Stimulated activated CD8-positive, alpha-beta memory T cell treated with anti-CD3 and anti-CD28 coated beads, Interleukin-12 subunit alpha, Interleukin-12 subunit beta, amount 100 ng/mL, for 24 hours (primary cell): ENCODE results near the gene ZNF574.
"Not testable (repeated sequence)": the region's sequence is repeated elsewhere in the genome, so short reads cannot be mapped to it uniquely, and the experiment has no call there.

Experiments used
- DNase-seq: peaks from one replicate; pipeline ENCODE4 v3.0.0-alpha.2; 2020; ENCODE audit errors: extremely low read depth

Gene ZNF574

DNA sequence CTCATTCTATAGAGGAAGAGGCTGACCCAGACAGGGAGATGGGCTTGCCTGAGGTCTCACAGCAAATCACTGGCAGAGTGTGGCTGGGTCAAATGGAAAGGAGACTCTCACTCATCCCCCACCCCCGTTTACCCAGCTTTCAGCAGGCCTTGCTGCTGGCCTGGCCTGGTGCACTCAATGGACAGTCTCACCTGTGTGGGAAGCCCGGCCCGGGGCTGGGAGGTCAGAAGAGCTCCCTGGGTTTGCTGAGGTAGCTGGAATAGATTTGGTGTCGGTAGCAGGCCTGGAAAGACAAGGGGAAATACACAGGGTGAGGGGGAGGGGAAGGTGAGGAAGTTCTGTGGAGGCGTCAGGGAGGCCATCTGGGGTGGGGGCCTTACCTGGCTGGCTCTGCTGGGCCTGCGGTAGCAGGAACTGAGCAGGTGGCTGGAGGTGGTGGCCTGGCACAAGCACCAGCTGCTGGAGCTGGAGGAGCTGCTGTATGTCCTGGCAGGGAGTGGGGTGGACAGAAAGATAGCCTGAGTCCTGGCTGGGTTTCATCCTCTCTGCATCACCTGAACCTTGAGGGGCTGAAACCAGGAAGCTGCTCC, 23.5 kb downstream of the ZNF574 start:
- DNase-seq: no peak

DNA sequence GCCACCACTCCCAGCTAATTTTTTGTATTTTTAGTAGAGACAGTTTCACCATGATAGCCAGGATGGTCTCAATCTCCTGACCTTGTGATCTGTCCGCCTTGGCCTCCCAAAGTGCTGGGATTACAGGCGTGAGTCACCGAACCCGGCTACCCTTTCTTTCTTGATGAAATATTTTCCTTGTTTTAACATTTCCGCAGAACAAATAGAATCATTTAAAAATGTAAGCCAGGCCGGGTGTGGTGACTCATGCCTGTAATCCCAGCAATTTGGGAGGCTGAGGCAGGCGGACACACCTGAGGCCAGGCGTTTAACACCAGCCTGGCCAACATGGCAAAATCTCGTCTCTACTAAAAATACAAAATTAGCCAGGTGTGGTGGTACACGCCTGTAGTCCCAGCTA, 24.3 kb downstream of the ZNF574 start:
- not testable (repeated sequence) for DNase-seq

DNA sequence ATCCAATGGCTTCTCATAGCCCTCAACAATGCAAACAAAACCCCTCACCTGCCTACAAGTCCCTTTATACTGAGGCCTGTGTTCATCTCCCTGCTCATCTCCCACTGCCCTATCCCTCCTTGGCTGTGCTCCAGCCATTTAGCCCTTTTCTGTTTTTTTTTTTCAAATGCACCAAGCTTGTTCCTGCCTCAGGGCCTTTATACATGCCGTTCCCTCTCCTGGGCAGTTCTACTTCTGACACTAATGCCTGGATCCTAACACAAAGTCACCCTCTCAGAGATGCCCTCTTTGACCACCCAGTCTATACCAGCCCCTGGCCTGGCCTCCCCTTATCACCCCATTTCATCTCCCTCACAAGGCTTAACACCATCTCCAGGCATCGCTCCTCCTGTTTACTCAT, 26.9 kb downstream of the ZNF574 start:
- DNase-seq: no peak

DNA sequence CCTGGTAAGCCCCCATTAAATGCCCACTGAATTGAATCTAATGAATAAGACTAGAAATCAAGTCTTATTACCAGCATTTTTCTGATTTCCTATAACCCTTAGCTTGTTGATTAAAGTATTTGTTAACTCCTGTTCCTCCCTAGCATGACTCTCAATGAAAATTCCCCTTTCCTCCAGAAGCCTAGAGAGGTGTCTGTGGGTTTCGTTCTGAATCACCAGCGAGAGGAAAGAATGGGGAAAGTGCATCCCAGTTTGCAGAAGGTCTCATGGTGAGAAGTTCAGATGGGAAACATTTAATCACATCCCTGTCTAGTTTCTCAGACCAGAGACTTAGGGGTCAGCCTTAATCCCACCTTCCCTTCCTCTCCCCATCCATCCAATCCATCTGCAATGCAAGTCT, 29.4 kb downstream of the ZNF574 start:
- DNase-seq: no peak

DNA sequence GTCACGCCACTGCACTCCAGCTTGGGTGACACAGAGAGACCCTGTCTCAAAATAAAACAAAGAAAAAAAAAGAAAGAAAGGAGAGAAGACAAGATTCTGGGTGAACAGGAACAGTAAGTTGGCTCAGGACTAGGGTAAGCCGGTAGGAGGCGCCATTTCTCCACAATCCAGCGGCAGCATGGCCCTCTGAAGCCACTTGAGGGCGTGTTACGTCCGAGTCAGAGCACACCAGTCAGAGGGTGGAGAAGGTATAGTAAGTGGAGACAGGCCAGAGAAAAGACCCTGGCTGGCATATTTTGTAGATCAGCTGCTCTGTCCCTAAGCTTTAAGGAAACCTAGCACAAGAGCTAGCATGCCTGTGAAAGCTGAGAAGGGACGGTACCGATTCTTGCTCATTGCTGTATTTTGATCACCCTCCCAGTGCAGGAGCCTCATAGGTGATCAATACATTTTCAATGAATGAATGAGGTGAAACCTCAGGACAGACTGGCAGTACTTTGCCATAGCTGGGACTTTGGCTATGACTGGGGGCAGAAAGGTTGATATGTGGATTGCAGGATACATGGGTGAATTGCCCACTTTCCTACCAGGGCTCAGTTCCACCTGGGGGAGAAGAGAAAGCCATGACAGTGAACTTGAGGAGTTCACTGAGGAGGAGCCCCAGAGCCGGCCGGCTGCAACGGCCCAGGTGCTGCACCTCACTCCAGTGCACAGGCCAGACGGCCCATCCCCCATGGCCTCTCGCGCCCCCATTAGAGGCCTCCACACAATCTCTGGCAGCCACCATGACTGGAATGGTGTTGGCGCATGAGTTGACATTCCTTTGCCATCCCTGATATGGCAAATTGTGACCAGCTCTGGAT, 32.8 kb downstream of the ZNF574 start:
- peak; percentile 56 for DNase-seq

DNA sequence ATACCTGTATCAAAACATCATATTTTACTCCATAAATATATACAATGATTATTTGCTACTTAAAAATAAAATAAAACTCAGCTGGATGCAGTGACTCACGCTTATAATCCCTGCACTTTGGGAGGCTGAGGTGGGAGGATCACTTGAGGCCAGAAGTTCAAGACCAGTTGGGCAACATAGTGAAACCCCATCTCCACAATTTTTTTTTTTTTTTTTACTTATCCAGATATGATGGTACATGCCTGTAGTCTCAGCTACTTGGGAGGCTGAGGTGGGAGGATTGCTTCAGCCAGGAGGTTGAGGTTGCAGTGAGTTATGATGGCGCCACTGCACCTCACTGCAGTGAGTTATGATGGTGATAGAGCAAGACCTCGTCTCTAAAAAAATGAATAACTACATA, 33.9 kb downstream of the ZNF574 start:
- no peak for DNase-seq

DNA sequence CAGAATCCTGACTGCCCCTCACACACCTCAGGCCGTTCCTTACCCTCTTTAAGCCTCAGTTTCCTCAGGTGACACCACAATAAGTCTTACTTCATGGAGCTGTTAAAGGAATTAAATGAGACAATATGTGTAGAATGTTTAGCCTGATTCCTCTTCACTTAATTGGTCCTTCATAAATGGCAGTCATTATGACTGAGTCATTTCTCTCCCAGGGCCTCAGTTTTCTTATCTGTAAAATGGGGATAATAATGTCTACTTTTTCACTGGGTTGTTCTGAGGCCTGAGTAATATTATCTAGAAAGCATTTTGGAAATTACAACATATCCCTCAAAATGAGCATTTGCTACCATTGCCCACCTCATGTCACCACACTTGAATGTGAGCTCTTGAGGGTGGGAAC, 34.7 kb downstream of the ZNF574 start:
- no peak for DNase-seq

DNA sequence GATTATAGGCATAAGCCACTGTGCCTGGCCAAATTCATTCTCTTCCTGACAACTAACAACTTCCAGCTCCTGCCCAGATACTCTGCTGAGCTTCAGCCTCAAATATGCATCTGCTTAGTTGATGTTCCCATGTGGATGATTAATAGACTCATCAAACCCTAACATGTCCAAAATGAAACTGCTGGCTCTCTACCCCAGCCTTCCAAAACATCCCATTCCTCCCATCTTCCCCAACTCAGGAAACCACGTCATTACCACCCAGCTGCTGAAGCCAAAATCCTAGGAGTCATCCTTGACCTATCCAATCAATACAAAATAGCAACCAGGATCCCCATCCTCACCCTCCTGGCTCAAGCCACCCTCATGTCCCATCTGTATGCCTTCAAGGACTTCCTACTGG, 35.4 kb downstream of the ZNF574 start:
- no peak for DNase-seq

DNA sequence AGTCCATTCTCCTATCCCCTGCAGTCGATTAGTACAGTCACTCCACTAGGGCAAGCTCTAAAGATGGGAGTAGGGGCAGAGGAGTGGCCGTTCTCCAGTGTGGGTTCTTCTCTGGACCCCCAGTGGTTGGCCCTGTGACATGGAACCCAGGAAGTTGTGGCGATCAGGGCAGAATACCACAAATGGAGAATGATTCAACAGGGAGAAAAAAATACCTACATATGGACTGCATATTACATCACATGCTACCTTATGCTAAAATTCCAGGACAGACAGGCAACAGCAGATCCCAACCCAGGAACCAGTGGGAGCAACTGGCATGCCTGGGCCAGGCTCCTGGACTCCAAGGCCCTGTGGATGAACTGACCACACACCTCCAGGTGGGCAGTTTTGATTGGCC, 35.8 kb downstream of the ZNF574 start:
- no peak for DNase-seq

DNA sequence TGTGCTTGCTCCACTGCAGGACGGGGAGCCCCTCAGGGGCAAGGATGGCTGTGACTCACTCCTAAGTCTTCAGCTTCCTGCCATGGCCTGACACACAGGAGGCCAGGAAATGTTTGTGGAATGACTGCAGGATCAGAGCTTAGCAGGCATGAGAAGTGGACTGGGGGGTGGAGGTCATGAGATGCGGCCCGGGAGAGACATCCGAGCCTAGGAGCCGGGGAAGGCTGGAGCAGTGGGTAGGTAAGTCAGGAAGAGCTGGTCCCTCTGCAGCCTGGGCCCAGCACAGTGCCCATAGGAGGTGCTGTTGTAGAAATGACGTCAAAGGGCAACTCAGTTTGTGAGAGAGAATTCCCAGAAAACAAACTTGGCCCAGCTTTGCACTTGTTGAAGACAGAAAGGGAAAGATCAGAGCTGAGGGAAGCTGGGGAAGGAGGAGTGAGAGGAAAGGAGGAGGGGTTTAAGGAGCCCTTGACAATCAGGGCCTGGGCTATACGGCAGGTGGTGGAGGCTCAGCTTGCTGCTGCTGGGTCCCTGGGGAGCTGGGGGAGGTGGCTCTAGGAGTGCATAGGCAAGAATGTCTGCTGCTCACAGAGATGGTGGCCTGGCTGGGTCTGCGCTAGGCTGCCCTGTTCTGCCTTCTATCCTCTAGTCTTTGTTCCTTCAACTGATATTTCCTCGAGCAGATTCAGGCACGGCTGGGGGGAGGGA, 37.8 kb downstream of the ZNF574 start:
- no peak for DNase-seq

DNA sequence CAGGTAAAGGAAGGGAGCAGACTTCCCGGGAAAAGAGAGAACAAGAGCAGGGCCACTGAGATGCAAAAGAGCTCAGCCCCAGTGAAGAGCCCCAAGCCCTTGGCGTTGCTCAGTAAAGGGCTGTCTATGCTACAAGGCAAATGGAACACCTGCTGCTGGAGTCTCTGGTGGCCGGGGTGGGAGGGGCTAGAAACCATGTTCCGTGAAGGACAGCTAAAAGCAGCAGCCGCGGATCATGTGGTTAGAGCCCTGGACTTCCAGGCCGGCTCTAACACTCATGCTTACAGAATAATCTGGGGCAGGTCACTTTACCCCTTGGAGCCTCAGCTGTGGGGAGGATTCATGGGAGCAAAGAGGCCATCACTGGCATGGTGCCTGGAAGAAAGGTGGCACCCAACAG, 38.4 kb downstream of the ZNF574 start:
- DNase-seq: no peak

DNA sequence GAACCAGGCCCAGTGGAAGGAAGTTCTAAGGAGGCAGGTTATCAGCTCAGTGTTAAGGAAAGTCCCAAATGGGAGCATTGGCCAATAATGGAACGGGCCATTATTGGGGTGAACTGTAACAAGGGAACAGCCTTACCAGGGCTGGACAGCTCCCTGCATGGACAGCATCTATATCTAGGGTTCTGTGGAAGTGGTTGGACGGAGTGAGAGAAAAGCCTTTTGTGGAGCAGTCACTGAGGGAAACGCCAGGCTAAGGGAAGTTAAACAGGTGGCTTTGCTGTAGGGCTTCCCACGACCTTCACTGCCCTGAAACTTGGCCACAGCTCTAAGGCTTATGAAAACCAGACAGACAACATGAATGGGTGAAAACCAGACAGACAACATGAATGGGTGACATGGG, 39.3 kb downstream of the ZNF574 start:
- DNase-seq: no peak

DNA sequence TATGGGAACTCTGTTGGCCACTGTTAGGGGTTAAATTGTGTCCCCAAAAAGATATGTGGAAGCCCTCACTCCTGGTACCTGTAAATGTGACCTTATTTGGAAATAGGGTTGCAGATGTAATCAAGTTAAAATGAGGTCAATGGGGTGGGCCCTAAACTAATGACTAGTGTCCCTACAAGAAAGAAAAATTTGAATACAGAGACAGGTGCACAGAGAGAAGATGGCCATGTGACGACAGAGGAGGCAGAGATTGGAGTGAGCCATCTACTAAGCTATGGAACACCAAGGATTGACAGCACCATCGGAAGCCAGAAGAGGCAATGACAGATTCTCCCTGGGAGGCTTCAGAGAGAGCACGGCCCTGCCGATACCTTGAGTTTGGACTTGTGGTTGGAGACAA, 39.7 kb downstream of the ZNF574 start:
- no peak for DNase-seq

DNA sequence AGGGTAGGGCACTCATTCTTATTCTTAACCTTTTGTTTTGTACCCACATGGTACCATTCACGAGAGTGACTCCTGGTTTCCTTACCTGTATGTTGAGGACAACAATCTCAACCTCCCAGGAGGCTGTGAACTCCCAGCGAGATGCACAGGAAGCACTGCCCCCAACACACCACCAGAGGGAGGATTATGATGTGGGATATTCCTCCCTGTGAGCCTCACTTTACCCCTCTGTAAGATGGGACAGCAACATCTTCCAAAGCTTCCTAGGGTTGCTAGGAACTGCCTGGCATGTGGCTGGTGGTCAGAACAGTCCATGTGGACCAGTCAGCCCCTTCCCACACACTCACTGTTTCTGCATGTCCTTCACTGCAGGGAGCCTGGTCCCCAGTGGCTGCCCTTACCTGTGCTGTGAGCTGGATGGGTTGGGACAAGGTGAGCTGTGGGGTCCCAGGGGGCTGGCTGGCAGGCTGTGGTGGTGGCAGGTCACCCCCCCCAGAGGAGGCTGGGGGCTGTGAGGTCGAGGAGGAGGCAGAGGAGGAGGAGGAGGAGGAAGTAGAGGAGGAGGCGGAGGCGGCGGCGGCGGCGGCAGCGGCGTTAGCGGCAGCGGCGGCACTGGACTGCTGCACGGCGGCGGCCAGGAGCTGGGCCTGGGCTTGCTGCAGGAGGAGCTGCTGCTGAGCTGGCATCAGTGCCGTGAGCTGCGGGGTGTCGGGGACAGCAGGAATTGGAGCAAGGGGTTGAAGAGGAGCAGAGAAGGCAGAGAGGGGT, 40.5 kb downstream of the ZNF574 start:
- DNase-seq: no peak

DNA sequence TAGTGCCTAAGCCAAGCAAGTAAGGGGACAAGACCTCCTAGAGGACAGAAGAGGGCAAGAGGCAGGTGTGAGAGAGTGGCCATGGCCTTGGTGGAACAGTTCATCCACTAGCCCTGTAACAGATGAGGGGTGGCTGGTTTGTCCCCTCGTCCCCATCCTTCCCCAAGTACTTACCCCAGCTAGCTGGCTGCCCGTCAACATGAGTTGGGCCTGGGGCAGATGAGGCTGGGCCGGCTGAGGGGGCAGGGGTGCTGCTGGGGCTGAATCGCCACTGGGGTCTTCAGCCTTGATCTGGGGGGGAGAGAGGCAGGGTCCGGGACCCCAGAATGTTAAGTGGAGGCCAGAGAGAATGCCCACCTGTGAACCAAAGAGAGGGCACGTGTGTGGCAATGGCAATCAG, 41.1 kb downstream of the ZNF574 start:
- no peak for DNase-seq

DNA sequence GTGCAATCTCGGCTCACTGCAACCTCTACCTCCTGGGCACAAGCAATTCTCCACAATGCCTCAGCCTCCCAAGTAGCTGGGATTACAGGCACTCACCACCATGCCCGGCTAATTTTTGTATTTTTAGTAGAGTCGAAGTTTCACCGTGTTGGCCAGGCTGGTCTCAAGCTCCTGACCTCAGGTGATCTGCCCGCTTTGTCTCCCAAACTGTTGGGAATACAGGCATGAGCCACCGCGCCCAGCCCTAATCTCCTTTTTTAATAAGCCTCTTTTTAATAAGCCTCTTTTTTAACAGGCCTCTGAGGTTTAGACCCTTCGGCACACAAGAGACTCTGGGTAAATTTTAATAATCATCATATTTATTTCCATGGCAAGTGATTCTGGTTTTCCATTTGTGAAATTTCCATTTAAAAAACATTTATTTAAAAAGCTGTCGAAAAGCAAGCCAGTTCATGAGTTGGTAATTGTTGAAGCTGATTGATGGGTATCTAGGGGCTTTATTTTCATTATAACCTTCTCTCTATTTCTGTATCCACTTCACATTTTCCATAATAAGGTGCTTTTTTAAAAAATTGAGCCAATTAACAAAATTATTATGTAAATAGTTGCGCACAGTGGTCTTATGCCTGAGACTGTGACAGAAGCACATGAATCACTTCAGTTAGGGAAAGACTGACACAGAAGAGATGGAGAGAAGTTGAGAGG, 44.5 kb downstream of the ZNF574 start:
- DNase-seq: no peak

DNA sequence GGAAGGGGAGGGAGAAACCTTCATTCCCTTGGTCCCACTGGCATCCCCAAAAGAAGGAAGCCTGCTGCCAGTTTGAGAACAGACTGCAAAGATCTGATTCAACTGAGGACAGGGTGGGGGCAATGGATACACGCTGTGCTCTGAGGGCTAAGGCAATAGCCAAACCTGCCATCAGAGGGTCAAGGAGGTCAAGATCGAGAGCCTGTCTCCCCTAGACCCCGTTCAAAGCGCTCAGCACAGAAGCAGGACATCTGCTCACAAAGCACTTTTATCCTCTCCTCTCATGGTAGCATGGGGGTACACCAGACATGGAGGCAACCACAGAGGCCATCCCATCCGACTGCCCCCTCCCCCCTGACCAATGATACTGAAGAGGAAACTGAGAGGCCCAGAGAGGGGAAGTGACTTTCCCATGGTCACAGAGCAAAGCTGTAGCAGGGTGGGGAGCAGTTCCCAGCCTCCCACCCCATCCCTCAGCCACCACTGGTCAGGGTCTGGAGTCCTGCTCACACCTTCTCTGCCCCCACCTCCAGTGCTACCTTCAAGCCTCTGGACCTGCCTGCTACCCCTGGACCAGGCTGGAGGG, 45.2 kb downstream of the ZNF574 start:
- DNase-seq: no peak

DNA sequence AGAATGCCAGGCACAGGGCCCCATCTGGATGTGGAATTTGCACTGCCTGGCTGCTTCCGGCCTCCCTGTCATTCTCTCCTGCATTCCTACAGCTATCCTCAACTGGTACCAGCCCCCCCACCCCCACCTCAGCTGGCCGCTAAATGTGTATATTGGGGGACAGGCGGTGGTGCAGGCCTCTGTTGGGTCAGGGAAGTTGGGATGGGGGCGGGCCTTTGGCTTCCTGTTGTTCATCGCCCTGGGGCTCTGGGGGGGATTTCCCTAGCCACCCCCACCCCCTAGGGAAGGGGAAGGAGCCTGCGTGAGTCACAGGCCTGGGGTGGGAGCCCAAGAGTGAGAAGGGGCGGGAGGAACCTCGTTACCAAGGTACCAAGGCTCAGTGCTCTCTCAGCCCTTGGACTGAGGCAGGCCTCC, 45.7 kb downstream of the ZNF574 start:
- DNase-seq: peak; percentile 71

DNA sequence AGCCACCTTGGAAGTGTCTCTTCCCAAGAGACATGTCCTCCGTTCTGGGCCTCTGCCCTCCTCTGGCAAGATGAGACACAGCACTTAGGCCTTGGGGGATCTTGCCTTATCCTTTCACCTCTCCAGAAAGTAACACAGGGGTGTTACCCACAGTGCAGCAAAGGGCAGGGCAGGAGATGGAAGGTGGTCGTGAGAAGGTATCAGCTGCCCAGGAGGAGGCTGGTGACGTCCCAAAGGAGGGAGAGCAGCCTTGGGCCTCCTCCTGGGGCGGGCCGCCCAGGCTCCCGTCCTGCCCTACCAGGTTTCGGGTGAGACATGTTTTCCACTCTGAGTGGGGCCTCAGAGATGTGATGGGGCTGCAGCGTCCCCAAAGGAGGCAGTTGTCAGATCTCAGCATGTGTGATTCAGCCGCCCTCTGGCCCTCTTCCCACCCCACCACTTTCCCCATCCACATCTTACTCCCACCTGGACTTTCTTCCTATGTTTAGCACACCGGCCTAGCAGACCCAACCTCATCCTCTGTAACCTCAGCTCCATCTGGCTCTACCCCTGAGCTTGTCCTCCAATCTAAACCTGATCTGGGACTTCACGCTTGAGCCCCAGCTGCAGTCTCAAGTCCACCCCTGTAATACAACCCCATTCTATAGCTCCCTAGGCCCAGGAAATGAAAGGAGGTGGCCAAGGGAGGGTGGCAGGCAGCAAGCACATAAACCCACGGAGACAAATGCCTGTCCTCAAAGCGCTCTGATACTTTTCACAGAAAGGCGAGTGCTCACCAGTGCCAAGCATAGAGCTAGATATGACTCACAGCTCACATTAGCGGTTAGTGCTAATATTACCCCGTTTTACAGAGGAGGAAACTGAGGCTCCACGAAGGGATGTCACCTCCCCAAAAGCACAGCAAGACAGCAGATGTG, 47.0 kb downstream of the ZNF574 start:
- DNase-seq: peak; percentile 53

DNA sequence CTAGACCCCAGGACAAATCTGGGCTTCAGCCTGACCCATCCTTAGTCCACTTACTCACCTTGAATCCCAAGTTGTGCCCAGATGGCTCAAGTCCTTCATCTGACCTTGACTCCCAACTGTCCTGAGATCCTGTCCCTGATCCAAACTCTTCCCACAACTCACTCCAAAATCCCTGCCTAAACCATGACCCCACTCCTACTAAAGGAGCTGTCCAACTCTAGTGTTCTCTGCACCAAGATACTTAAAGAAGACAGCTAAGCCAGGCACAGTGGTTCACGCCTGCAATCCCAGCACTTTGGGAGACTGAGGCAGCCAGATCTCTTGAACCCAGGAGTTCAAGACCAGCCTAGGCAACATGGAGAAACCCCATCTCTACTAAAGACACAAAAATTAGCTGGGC, 47.8 kb downstream of the ZNF574 start:
- DNase-seq: no peak
